OCI-M2 (cell line): ENCODE data around the gene SCN1B.
"Not testable (repeated sequence)": the region's sequence is repeated elsewhere in the genome, so short reads cannot be mapped to it uniquely, and the experiment has no call there.

ENCODE experiments used
- DNase-seq: peaks from one replicate; lab custom pipeline; 2025; ENCODE audit not compliant: unreplicated experiment; lab: John Stamatoyannopoulos, UW

SCN1B gene

DNA sequence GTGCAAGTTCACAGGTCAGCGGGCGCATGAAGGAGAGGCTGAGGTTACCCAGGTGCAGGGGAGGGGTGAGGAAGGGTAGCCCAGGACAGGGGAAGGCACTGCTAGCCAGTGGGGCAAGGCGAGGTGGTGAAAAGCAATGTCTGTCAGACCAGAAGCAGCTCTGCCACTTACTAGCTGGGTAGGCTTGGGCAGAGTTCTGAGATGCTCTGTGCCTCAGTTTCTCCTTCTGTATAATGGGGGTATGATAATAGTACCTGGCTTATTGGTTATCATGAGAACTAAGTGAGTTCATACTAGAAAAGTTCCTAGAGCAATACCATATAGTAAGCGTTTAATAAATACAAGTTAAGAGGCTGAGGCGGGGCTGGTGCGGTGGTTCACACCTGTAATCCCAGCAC lies 14.3 kb upstream of the SCN1B start:
- DNase-seq, result no peak

DNA sequence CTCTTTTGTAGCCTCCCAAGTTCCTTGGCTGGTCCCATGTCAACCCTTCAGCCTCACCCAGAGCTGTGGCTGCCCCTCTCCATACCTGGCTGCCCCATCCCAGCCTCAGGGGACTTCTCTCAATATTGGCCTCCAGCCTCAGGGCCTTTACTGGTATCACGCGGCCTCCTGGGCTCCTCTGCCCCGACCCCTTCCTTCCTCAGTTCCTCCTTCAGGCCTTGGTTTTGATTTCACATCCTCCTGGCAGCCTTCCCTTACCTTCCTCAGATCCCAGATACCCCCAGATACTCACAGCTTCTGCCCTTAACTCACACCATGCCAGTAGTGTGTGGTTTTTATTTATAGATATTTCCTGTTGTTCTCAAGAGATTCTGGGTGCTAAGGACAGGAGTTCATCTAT lies 12.8 kb upstream of the SCN1B start:
- DNase-seq, result no peak

DNA sequence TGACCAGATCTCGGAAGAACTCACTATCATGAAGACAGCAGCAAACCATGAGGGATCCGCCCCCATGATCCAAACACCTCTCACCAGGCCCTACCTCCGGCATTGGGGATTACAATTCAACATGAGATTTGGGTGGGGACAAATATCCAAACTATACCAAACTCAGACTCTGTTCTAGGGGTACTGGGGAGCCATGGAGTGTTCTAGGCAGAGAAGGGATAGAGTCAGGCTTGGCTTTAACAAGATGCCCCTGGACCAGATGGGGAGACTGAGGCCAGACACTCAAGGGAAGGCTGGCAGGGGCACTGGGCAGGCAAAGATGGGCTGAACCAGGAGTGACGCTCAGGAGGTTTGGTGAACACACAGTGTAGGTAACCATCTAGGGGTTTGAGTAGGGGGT lies 11.9 kb upstream of the SCN1B start:
- no peak for DNase-seq

DNA sequence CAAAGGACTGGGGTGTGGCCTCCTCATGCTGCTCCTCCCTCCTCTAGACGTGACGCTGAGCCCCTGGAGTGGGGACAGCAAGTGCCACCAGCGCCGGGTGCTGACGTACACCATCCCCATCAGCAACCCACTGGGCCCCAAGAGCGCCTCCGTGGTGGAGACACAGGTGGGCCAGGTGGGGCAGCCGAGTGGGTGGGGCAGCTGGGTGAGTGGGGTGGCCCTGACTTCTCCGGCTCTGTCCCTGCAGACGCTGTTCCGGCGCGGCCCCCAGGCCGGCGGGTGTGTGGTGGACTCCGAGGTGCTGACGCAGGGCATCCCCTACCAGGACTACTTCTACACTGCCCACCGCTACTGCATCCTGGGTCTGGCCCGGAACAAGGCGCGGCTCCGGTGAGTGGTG lies 11.1 kb upstream of the SCN1B start:
- DNase-seq, result no peak

DNA sequence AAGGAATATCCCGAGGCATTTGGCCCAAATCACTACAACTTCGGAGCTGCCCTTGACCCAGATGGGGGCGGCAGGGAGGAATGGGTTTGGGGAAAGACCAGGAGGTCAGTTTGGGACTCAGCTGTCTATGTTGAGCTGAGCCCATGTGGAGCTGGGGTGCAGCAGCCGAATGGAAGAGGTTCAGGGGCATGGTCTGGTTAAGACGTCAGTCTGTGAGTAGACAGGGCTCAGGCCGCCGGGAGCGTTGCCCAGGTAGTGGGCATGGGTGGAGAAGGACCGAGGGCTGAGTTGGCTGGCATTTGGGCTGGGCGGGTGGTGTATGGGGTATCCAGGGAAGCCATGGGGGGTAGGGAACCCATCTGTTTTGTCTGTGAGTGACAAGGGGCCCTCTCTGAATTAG lies 9.3 kb upstream of the SCN1B start:
- DNase-seq, result no peak

DNA sequence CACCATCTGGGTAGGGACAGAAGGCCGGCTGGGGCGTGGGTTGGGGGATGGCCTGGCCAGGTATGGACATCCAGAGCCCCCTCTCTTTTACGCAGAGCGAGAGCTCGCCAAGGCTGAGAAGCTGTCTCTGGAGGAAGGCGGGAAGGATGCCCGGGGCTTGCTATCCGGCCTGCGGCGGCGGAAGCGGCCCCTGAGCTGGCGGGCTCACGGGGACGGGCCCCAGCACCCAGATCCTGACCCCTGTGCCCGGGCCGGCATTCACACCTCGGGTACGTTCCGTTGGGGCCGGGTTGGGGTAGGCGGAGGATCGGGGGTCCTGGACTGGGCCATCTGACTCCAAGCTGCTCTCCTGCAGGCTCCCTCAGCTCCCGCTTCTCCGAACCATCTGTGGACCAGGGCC lies 8.7 kb upstream of the SCN1B start:
- DNase-seq, result no peak

DNA sequence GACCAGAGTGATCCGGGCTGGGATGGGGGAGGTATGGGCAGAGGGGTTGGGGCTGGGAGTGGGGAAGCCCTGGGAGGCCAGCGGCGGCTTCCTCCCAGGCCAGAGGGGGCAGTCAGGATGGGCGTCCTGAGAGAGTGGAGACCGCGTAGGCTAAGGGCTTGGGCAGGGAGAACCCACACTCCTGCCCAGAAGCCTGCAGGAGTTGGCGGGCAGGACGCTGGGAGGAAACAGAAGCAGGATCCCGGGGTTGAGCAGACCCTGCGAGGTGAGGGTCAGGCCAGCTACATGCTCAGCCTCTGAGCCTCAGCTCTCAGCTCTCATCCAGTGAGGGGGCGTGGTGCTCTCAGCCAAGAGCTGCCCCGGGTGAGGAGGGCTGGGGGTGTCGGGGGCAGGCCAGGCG lies 7.8 kb upstream of the SCN1B start:
- DNase-seq, result no peak

DNA sequence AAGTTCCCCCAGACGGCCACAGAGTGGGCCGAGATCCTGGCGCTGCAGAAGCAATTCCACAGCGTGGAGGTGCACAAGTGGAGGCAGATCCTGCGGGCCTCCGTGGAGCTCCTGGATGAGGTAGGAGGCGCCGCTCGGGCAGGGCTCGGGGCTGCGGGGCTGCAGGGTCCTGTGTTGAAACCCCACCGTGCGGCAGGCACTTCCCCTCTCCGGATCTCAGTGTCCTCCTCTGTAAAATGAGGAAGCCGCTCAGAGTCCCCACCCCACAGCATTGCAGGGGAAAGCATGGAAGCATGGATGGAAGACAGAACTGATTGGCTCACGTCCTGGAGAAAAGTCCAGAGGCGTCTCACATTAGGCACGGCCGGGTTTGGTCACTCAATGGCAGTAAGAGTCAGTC lies 6.8 kb upstream of the SCN1B start:
- DNase-seq, result no peak

DNA sequence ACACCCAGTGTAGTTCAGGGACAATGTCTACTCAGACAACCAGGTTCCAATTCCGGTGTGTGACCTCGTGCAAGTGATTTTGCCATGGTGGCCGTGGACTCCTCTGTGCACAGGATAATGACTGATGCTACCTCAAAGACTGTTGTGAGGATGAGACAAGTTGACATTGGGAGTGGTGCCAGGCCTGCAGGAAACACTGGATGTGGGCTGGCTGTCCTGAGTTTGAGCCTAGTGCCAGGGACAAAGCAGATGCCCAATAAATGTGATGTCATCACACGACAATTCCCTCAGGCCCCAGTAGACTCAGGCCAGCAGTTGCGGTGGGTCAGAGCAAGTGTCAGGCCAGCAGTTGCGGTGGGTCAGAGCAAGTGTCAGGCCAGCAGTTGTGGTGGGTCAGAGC lies 6.2 kb upstream of the SCN1B start:
- no peak for DNase-seq

DNA sequence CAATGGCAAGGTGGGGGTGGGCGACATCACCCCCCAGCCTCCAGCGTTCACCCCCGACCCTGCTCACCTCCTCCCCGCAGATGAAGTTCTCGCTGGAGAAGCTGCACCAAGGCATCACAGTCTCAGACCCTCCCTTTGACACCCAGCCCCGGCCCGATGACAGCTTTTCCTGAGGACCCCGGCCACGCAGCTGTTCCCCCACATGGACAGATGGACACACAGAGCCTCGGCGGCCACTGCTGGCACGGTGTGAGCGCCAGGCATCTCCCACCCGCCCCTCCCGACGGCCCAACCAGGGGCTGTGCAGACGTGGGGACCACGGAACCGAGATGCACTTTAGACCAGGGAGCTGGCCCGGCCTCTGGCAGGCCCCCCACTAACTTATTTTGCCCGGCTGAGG lies 4.3 kb upstream of the SCN1B start:
- no peak for DNase-seq

DNA sequence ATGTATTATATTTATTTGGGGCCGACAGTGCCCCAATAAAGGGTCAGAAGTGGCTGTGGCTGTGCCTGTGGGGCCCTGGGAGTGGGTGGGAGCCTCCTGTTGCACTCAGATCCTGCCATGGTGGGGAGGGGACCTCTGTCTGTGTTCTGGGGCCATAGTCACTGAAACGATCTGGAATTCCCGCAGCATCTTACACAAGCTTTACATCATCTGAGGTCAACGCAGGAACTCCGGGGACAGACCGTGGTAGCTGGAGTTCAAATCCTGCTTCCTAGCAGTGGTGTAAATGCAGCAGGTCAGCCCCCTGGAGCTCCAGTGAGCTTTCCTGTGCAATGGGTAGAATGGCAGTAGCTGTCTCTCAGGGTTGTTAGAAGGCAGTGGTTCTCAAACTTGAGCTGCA lies 3.9 kb upstream of the SCN1B start:
- no peak for DNase-seq

DNA sequence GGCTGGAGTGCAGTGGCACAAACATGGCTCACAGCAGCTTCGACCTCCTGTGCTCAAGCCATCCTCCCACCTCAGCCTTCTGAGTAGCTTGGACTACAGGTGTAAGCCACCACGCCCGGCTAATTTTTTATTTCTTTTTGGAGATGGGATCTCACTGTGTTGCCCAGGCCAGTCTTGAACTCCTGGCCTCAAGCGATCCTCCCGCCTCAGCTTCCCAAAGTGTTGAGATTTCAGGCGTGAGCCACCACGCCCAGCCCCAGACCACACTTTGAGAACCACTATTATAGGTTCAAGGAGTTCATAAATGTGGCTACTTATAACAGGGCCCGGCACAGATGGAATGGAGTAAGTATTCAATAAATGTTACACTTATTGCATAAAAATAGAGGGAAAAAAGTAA lies 3.3 kb upstream of the SCN1B start:
- no peak for DNase-seq

DNA sequence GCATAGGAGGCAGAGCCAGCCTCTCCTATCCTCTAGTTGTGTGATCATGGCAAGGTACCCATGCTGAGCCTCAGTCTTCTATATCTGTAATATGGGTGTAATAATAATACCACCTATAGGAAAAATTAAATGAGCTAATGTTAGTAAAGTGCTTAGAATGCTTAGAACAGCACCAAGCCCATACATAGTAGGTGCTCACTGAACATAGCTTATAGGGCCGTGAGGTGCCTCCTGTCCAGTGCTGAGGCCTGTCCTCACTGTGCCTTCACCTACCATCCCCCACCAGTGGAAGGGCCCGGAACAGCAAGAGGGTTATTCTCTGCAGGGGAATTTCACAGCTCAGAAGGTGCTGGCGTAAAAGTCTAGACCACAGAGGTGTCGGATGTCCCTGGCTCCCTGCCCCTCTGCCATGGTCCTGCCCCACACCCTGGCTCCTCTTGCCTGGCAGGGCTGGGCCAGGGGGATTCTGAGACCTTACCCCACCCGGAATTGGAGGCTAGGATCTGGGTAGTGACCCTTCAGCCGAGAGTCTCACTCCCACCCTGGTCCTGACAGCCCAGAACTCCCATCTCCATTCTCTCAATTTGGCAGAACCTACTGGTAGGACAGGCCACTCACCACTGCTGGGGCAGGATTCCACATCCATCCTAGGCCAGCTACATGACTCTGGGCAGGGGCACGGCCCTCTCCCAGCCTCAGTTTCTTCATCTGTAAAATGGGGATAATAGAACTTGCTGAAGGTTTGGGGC lies 2.2 kb upstream of the SCN1B start:
- no peak for DNase-seq

DNA sequence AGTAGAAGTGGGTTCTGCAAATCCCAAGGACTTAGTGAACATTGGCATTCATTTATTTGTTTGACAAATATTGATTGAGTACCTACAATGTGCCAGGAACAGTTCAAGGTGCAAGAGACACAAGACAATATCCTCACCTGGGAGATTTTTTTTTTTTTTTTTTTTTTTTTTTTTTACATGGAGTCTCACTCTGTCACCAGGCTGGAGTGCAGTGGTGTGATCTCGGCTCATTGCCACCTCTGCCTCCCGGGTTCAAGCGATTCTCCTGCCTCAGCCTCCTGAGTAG lies 1.7 kb upstream of the SCN1B start:
- not testable (repeated sequence) for DNase-seq

DNA sequence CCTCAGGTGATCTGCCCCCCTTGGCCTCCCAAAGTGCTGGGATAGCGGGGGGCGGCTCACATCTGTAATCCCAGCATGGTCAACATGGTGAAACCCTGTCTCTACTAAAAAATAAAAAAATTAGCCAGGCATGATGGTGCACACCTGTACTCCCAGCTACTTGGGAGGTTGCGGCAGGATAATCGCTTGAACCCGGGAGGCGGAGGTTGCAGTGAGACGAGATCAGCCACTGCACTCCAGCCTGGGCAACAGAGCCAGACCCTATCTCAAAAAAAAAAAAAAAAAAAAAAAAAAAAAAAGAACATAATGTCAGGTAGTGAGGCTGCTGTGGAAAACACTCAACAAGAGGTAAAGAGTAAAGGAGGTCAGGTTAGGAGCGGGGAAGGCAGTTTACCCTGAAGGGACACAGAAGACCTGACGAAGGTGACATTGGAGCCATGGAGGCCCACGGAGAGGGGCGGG lies 964 bp upstream of the SCN1B start:
- not testable (repeated sequence) for DNase-seq

DNA sequence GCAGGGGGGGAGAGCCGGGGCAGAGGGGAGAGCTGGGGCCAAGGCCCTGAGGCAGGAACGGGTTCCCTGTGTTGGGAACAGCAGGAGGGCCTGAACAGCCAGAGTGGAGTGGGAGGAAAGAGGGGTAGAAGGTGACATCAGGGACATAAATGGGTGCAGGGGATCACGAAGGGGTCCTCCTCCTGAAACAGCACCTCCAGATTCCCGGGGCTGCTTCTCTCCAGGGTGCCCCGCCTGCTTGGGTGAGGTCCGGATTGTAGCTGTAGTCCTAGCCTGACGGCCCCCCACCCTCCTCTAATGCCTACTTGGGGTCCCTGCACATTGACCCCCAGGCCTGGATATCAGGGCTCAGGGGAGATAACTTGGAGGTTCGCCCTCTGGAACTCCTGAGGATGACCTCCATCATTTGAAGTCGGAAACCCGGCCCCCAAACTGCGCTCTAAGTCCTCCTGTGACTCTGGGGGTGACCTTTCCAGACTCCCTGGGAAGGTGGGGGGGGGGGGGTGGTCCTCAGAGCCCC lies 473 bp upstream of the SCN1B start:
- no peak for DNase-seq

DNA sequence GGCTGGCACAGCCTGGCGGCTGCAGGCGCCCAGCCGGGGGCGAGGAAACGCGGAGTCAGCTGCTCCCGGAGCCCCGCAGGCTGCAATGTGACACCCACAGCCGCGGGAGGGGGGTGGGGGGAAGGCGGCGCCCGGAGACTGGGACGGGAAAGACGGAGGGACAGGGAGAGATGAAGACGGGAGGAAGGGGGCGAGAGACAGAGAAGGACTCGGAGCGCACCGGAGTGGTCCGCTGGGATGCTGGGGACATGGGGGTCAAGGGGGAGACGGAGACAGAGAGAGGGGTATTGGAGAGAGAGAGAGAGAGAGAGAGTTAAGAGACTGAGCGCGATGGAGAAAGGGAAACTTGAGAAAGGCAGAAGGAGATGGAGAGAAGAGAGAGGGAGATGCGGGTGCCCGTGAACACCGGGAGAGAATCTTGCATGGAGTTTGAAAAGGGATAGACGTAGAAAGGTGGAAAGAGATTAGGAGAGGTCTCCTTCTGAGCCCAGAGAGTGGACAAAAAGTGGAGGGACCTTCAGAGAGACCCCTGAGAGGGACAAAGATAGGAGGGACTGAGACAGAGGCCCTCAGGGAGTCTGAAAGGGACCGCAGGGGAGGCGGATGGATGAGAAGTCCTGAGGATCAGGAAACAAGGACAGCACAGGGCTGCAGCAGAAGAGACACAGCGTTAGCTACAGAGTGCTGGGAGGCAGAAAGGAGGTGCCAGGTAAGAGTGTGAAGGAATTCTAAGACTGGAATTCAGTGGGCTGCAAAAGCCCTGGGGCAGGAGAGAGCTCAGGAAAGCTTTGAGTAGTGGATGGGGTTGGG lies 1.0 kb downstream of the SCN1B start:
- no peak for DNase-seq

DNA sequence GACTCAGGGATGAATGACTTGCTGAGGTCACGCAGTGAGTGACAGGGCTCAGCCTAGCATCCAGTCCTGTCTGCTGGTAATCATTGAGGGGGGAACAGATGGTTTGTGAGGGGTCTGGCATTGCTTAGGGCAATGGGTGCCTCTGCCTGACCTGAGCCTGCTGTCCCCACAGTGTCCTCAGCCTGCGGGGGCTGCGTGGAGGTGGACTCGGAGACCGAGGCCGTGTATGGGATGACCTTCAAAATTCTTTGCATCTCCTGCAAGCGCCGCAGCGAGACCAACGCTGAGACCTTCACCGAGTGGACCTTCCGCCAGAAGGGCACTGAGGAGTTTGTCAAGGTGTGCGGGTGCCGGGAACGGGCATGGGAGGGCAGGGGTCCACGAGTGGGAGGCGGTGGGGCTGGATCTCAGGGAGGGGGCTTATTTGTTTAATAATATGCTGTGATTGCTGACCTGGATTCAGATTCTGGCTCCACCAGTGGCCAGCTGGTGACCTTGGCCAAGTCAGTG lies 2.1 kb downstream of the SCN1B start:
- no peak for DNase-seq

DNA sequence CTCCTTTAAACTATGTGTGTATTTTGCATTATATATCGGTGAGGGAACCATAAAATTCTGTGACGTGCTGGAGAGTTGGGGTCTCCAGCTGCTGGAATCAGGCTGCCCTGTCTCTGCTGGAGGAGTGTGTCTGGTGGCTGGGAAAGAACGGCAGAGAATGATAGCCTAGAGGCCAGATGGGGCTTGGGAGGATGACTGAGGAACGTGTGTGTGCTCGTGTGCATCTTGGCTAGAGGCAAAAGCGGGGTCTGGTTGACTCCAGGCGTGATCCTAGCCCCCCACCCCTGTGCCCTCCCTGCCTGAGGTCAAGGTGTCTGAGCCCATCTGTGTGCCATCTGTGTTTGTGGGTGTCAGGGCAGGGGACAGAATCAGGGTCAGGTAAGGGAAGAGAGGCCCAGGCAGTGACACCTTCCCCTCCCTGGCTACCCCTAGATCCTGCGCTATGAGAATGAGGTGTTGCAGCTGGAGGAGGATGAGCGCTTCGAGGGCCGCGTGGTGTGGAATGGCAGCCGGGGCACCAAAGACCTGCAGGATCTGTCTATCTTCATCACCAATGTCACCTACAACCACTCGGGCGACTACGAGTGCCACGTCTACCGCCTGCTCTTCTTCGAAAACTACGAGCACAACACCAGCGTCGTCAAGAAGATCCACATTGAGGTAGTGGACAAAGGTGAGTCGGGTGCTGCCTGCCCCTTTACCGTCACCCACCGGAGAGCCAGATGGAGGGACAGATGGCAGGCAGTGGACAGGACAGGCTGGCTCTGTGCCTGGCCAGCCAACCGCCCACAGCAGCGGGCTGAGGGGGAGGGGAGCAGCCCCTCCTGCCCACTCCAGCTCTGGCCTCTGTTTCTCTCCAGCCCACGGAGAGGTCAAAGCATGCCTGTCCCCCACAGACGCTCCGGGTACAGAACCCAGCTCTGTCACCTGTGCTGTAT lies 3.1 kb downstream of the SCN1B start:
- DNase-seq, result no peak

DNA sequence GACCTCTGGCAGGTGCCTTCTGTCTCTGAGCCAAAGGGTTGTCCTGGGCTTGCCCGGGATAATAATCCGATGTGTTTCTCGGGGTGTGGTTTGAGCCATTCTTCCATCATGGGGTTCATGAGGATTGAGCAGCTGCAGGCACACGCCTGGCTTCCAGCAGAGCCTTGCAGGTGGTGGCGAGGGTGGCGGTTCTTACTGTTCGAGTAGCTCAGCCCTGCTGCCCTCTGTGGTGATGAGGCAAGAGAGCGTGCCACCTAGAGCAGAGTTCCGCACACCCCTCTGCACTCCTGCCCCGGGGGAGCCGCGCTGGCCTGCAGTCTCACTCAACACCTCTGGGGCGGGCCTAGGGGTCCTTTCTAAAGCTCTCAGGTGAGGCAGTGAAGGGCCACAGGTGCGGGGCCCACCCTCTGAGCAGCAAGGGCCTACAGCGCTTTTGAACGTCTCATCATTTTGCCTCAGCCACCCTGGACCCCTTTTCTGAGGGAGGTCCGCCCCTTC lies 3.8 kb downstream of the SCN1B start:
- no peak for DNase-seq
